GM08714 (cell line): ENCODE measurements around the gene ZNF491.
"Not testable (repeated sequence)": the region's sequence is repeated elsewhere in the genome, so short reads cannot be mapped to it uniquely, and the experiment has no call there.

Experiments
- H3K4me3 ChIP-seq: fragments of 200-500 bp; sonication (Bioruptor generic); 2 replicates; pipeline ENCODE4 v1.5.1; 2014; ENCODE audit warnings: mild to moderate bottlenecking, low read length, inconsistent platforms
- ZNF274 ChIP-seq: IDR thresholded peaks from 2 replicates; pipeline ENCODE4 v1.6.1; 2012; ENCODE audit warnings: mild to moderate bottlenecking, low read depth, low read length

Gene ZNF491

DNA sequence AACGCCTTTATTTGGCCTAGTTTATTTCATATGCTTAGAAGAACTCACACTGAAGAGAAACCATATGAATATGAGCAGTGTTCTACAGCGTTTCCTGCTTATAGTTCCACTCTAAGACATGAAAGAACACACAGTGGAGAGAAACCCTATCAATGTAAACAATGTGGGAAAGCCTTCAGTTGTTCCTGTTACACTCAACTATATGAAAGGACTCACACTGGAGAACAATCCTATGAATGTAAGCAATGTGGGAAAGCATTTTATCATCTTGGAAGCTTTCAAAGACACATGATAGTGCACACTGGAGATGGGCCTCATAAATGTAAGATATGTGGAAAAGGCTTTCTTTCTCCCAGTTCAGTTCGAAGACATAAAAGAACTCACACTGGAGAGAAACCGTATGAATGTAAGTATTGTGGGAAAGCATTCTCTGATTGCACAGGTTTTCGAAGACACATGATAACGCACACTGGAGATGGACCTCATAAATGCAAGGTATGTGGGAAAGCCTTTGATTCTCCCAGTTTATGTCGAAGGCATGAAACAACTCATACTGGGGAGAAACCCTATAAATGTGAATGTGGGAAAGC, 17.8 kb upstream of the ZNF491 start:
- no peak overlapping the region for H3K4me3 ChIP-seq
- peak; percentile 65 for TF ChIP-seq ZNF274

DNA sequence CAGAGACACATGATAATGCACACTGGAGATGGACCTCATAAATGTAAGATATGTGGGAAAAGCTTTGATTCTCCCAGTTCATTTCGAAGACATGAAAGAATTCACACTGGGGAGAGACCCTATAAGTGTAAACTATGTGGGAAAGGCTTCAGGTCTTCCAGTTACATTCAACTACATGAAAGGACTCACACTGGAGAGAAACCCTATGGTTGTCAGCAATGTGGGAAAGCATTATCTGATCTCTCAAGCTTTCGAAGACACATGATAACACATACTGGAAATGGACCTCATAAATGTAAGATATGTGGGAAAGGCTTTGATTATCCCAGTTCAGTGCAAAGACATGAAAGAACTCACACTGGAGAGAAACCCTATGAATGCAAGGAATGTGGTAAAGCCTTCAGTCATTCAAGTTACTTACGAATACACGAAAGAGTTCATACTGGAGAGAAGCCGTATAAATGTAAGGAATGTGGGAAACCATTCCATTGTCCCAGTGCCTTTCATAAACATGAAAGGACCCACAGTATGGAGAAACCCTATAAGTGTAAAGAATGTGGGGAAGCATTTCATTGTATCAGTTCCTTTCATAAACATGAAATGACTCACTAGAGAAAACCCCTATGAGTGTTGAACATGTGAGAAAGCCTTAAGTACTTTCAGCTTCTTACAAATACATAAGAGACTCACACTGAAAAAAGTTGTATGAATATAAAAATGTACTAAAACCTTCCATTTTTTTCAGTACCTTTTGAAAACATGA, 16.8 kb upstream of the ZNF491 start:
- TF ChIP-seq ZNF274, result peak; percentile 34; the same call in 1 of the 2 replicates
- no peak overlapping the region for H3K4me3 ChIP-seq

DNA sequence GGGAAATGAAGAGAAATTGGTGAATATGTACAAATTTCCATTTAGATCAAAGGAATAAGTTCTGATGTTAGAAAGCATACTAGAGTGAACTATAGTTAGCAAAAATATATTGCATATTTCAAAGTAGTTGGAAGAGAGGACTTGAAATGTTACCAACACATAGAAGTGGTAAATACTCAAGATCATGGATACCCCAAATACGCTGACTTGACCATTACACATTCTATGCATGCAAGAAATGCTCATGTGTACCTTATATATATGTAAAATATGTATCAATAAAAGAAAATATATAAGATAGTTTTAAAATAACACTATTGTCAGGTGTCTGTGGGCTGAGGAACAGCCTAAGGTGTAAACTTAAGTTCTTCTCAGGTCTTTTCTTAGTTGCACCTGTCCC, 14.6 kb upstream of the ZNF491 start:
- H3K4me3 ChIP-seq, result no peak overlapping the region
- no peak for TF ChIP-seq ZNF274

DNA sequence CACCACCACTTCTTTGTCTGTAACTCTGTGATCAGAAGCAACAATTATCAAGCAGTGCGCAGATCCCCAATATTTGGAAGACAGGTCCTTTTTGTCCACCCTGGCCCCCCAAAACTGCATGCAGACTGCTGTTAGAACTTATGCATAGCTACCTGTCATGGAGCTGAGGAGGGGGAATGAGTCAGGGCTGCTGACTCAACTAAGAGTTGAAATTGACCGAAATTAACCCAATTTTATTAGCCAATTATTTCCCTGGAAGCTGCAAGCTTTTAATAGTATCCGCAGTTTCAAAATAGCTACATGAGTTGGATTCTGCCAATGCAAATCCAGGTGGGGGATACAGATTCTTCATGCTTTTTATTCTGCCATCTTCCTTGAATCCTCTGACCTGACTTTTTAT, 14.0 kb upstream of the ZNF491 start:
- TF ChIP-seq ZNF274, result no peak
- H3K4me3 ChIP-seq, result no peak overlapping the region

DNA sequence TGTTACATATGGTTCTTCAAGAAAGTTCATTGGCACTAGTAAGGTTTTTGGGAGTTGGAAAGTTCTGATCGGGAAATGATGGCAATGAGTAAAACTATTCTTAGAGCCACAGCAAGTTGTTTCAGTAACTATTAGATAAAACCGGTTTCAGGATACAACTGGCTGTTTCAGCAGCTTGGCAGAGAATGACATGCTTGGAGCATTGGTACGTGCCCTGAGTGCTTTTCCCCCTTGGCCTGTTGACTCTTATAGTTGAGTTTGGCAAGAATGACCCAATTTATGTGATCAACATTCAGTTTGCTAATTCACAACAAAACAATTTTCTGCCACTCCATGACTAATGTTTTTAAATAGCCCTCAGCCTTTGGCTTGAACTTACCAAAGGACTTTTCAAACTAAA, 10.8 kb upstream of the ZNF491 start:
- TF ChIP-seq ZNF274, result no peak
- H3K4me3 ChIP-seq, result no peak overlapping the region

DNA sequence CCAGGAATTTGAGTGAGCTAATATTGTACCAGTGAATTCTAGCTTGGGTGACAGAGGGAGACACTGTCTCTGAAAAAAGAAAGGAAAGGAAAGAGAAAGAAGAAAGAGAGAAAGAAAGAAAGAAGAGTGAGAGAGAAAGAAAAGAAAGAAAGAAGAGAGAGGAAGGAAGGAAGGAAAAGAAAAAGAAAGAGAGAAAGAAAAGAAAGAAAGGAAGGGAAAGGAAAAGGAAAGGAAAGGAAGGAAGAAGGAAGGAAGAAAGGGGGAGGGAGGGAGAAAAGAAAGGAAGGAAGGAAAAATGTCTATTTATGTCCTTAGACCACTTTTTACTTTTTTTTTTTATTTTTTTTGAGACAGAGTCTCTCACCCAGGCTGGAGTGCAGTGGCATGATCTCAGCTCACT, 5.4 kb upstream of the ZNF491 start:
- no peak overlapping the region for H3K4me3 ChIP-seq
- no peak for TF ChIP-seq ZNF274

DNA sequence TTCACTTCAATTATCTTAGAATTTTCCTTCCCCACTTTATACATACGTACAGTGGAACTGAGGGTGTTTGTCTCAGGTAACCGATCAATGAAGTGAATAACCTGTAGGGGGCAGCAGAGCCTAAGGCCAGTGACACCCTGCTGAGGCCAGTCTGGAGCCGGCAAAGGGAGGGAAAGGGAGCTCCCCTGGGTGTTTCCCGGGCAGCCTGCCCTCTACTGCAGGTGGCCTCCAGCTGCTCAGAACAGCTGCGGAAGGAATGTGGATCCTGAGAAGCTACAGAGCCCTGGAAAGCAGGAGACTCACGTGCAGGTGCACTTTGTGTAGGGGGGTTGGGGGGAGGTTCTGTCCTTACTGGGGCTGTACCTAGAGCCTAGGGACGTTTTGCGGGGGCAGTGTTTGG, 832 bp upstream of the ZNF491 start:
- TF ChIP-seq ZNF274, result no peak

DNA sequence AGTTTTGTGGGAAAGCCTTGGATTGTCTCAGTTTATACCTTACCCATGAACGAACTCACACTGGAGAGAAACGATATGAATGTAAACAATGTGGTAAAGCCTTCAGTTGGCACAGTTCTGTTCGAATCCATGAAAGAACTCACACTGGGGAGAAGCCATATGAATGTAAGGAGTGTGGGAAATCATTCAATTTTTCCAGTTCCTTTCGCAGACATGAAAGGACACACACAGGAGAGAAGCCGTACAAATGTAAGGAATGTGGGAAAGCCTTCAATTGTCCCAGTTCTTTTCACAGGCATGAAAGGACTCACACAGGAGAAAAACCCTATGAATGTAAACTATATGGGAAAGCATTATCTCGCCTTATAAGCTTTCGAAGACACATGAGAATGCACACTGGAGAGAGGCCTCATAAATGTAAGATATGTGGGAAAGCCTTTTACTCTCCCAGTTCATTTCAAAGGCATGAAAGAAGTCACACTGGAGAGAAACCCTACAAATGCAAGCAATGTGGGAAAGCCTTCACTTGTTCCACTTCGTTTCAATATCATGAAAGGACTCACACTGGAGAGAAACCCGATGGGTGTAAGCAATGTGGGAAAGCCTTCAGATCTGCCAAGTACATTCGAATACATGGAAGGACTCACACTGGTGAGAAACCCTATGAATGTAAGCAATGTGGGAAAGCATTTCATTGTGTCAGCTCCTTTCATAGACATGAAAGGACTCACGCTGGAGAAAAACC, 8.2 kb downstream of the ZNF491 start:
- H3K4me3 ChIP-seq, result no peak overlapping the region
- peak; percentile 51 for TF ChIP-seq ZNF274

More for the DNA sequence above, 832 bp upstream of the ZNF491 start:
- H3K4me3 ChIP-seq, result no peak overlapping the region

DNA sequence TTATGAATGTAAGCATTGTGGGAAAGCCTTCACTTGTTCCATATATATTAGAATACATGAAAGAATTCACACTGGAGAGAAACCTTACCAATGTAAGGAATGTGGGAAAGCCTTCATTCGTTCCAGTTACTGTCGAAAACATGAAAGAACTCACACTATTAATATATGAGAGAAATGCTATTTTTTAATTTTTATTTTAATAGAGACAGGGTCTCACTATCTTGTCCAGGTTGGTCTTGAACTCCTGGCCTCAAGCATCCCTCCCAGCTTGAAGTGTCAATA, 8.7 kb downstream of the ZNF491 start:
- TF ChIP-seq ZNF274, result no peak
- no peak overlapping the region for H3K4me3 ChIP-seq

DNA sequence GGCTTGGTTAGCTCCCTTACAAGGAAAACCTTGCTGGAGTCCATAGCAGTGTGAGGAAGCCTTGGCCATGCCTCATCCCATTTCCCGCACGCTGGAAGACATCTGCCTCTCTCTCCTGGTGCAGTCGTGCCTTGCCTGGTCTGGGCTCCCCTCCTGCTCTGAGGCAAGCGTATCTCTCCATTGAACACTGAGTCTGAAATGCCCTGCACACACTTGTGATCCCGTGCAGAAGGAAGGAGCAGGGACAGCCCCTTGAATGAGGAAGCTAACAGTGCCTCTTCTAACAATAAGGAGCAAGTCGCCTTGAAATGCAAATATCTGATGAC, 15.3 kb downstream of the ZNF491 start:
- no peak for TF ChIP-seq ZNF274
- H3K4me3 ChIP-seq, result peak overlapping the region; percentile 76; the same call in 1 of the 2 replicates

DNA sequence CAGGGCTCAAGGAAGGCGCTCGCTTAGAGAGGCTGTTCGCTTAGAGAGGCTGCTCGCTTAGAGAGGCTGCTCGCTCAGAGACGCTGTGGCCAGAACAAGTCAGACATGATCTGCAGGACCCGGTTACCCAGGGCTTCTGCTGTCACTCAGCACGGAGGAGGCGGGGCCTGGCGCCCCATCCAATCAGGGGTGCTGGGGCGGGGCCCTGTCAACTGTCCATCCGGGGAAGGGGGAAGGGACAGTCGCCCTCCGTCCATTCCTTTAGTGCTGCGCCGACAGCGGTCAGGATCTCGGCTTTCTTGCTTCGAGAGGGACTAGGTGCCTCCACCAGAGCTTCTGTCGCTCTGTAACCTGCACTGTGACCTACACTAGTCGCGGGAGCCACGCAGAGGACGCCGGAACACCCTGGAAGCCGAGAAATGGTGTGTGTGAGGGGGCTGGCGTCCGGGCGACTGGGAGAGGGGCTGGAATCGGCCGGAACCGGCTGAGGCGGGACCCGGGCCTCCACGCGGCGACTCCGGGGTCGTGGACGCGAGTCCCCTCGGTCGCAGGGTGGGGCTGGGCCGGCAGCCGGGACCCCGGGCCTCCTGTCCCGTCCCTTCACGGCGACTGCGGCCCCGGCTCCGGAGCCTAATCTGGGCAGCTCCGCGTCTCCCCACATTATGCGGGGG, 15.8 kb downstream of the ZNF491 start, which contains the start of gene ZNF440:
Gene ZNF440, plus strand, starts transcription at position 245 of the 671 bp plus-strand sequence. Its CDS starts 175 bp downstream, at position 420.
- H3K4me3 ChIP-seq, result peak within 1 kb of the TSS; percentile 76
- TF ChIP-seq ZNF274, result no peak

DNA sequence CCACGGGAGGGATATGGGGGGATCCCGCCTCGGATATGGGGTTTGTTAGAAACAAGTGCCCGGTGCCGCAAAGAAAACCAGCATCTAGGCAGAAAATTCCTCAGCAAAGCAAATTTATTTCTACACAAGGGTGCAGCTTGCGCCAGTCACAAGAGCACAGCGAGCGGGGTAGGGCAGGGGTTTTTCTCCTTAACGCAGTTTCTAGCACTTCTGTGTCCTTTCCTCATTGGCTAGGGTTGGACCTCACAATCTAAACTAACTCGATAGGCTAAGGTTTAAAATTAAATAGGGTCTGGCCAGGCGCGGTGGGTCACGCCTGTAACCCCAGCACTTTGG, 16.3 kb downstream of the ZNF491 start:
- no peak for TF ChIP-seq ZNF274
- H3K4me3 ChIP-seq, result peak overlapping the region; percentile 76

DNA sequence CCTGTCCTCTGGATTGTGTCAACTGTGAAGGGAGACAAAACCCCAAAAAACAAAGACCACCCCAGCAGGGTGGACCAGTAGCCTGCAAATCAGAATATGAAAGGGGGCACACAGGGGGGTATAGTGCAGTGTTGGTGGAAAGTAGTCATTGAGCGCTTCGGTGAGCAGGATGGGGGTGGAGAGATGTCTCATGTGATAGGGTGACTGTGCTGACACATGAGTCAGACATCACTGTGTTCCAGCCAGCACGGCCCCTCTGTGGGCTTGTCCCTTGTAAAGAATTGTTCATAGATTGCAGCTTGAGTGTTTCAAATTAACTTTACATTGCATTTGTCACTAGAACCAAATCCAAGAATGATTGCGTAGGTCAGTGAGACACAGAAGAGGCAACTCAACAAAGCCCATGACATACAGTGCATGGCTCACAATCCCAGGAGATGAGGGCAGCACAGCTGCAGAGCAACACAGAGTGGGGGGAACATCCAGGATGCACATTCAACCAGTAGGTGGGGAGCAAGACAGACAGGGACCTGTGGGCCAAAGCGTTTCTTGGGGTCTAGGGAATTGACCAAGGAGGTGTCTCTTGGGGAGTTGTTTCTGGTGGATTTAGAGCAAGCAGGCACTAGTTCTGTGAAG, 23.3 kb downstream of the ZNF491 start:
- no peak overlapping the region for H3K4me3 ChIP-seq
- no peak for TF ChIP-seq ZNF274

DNA sequence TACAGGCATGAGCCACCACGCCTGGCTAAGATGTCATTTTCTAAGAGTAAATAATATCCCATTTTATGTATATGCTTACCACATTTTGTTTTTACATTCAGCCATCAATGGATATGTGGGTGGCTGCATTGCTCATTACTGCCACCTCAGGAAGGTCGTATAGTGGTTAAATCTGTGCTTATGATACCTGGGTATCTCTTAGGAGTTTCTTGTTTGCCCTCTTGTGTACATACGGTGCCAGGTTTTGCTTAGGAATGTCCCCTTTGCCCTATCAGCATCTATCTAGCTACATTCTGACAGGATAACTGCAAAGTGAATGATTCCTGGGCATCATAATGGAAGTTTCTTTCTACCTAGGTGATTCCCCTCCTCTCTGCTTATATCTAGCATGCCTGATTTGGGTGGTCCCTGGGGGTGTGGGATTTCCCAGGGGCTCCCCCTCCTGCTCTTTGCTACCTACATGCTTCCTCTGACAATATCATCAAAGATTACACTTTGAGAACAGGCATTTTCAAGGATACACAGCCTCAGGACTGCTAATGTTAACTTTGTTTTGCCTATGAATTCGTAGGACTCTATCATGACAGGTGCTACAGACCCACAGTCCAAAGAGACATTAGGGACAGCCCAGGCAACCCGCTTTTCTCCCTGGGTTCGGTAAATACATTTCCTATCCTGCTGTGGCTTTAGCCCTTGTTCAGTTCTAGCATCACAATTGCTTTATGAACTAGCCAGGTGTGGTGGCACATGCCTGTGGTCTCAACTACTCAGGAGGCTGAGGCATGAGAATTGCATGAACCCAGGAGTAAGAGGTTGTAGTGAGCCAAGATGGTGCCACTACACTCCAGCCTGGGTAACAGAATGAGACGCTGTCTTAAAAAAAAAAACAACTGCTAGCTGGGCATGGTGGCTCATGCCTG, 30.9 kb downstream of the ZNF491 start:
- H3K4me3 ChIP-seq, result not testable (repeated sequence)
